ENCODE results near the gene AFAP1L1.

GRCh38 chr5:149289301-149289700, 17.6 kb downstream of the AFAP1L1 start:
- TF ChIP-seq CTCF (IDR thresholded peaks at IDR 0.05; ENCODE audit: insufficient read depth, low read depth, low read length) (no peak), EZH2 (IDR thresholded peaks at IDR 0.05; ENCODE audit: insufficient read depth, low read length) (no peak)
